Endodermal cell (in vitro differentiated cells): ENCODE results near the gene NEDD4L. TPM values are rescaled to one million over a fixed set of nuclear protein-coding genes. Genes with fewer than 3 reads are reported as not detected.

Experiments
- DNase-seq: peaks from one replicate; pipeline ENCODE4 v3.0.0-alpha.2; 2017
- H3K27ac ChIP-seq: 2 replicates; pipeline ENCODE4 v1.5.1; 2013; ENCODE audit warnings: mild to moderate bottlenecking, low read depth, low read length, moderate library complexity
- H3K27me3 ChIP-seq: 2 replicates; pipeline ENCODE4 v1.6.1; 2013; ENCODE audit warnings: mild to moderate bottlenecking, low read length, moderate library complexity; ENCODE audit not compliant: insufficient read depth, control insufficient read depth, poor library complexity, severe bottlenecking
- H3K36me3 ChIP-seq: 2 replicates; pipeline ENCODE4 v1.7.0; 2013; ENCODE audit warnings: mild to moderate bottlenecking, low read length, moderate library complexity; ENCODE audit not compliant: control insufficient read depth, insufficient read depth
- H3K4me1 ChIP-seq: one replicate; pipeline ENCODE4 v1.7.0; 2013; ENCODE audit warnings: low read length; ENCODE audit not compliant: control insufficient read depth, insufficient read depth
- H3K4me3 ChIP-seq: 2 replicates; pipeline ENCODE4 v1.5.1; 2013; ENCODE audit warnings: mild to moderate bottlenecking, low read length, moderate library complexity
- H3K9ac ChIP-seq: 2 replicates; pipeline ENCODE4 v1.6.1; 2013; ENCODE audit warnings: mild to moderate bottlenecking, low read length, moderate library complexity; ENCODE audit not compliant: poor library complexity, severe bottlenecking; ENCODE audit errors: extremely low read depth
- H3K9me3 ChIP-seq: 2 replicates; pipeline ENCODE4 v1.6.1; 2013; ENCODE audit warnings: mild to moderate bottlenecking, low read length, moderate library complexity; ENCODE audit not compliant: control insufficient read depth
- H3K27ac Mint-ChIP-seq: 2 replicates; pipeline ENCODE4 v1.8.0; 2020; ENCODE audit warnings: mixed read lengths
- H3K27me3 Mint-ChIP-seq: 2 replicates; pipeline ENCODE4 v1.8.0; 2021; ENCODE audit warnings: mild to moderate bottlenecking, mixed read lengths; ENCODE audit not compliant: insufficient read depth
- H3K36me3 Mint-ChIP-seq: 2 replicates; pipeline ENCODE4 v1.8.0; 2020; ENCODE audit warnings: low read depth, mixed read lengths
- H3K4me1 Mint-ChIP-seq: 2 replicates; pipeline ENCODE4 v1.8.0; 2020; ENCODE audit warnings: mixed read lengths
- H3K4me3 Mint-ChIP-seq: 2 replicates; pipeline ENCODE4 v1.8.0; 2020; ENCODE audit warnings: mild to moderate bottlenecking, moderate library complexity, mixed read lengths
- H3K9me3 Mint-ChIP-seq: 2 replicates; pipeline ENCODE4 v1.8.0; 2020; ENCODE audit warnings: mild to moderate bottlenecking, mixed read lengths
- CTCF ChIP-seq: fragments of 200-600 bp; sonication (generic); conservative IDR thresholded peaks from 2 replicates; pipeline ENCODE4 v1.5.0; 2021; ENCODE audit warnings: antibody characterized with exemption, mild to moderate bottlenecking
- WGBS, 2 experiments: methylation state at CpG; one replicate each; pipeline versions ENCODE4 v1.1.5 to v1.1.7; 2013; ENCODE audit warnings: missing lambda C conversion rate in 2 of 2, mixed read lengths in 1 of 2; ENCODE audit not compliant: insufficient coverage in 1 of 2, insufficient read length in 1 of 2; 5-methylcytosine and 5-hydroxymethylcytosine counted together
- total RNA-seq, 2 donors: library from RNA; stranded (reverse); fragmentation: NEBNext Ultra II Directional in 1 of 2; extraction: Animal tissue kit (Norgen Biotek cat#: 25700) in 1 of 2; gene quantifications; 2 replicates in 1 of 2; 3 replicates in 1 of 2; pipeline ENCODE4 v1.2.1, GENCODE V29; 2021

Gene NEDD4L
- total RNA-seq, 2 donors from 2014 or later, result 70.5 to 75.3 TPM

DNA sequence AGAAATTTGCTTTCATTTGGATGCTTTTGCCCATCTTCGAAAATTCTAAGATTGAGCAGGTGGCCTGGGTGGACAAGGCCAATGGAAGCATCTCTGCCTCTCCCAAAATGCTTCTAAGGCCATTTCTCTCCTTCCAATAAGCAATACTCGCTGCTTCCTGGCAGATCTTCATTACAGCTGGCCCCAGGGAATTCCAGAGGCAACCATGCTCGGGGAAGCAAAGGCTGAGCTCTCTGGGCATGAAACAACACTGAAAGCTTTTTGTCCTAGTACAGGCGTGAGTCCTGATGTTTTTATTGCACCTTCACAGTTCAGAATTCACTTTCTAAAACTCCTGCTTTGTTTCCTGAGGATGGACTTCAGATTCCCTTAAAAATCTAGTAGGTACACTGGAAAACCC lies 11.8 kb upstream of the NEDD4L start:
- no peak overlapping the region for H3K4me3 Mint-ChIP-seq
- Histone ChIP-seq H3K36me3 (no peaks in the 10 kb centered on the region), H3K9ac (no peak overlapping the region), H3K27me3 (no peaks in the 10 kb centered on the region), H3K4me1 (peaks cover 5% of the 10 kb centered on the region), H3K4me3 (no peak overlapping the region), H3K9me3 (no peaks in the 10 kb centered on the region), H3K27ac (no peak overlapping the region)
- no peaks in the 10 kb centered on the region for H3K36me3 Mint-ChIP-seq
- TF ChIP-seq CTCF, result no peak
- peaks cover 4% of the 10 kb centered on the region for H3K4me1 Mint-ChIP-seq
- H3K27ac Mint-ChIP-seq, result no peak overlapping the region
- H3K9me3 Mint-ChIP-seq, result no peaks in the 10 kb centered on the region
- 86 to 93% methylated on average over 4 of the region's 4 CpGs for WGBS, 2 experiments
- no peak for DNase-seq
- peaks cover 4% of the 10 kb centered on the region for H3K27me3 Mint-ChIP-seq

- WGBS, 2 experiments, result 98 to 100% methylated on average over 3 of the region's 3 CpGs
- Mint-ChIP-seq H3K4me3 (no peak overlapping the region), H3K9me3 (no peaks in the 10 kb centered on the region), H3K4me1 (peaks cover 4% of the 10 kb centered on the region), H3K27me3 (peaks cover 4% of the 10 kb centered on the region), H3K36me3 (no peaks in the 10 kb centered on the region), H3K27ac (no peak overlapping the region)
- H3K27me3 ChIP-seq, result no peaks in the 10 kb centered on the region
- H3K9ac ChIP-seq, result no peak overlapping the region
- TF ChIP-seq CTCF, result no peak
- no peaks in the 10 kb centered on the region for H3K9me3 ChIP-seq
- no peak overlapping the region for H3K4me3 ChIP-seq
- H3K36me3 ChIP-seq, result no peaks in the 10 kb centered on the region
- no peak overlapping the region for H3K27ac ChIP-seq
- no peaks in the 10 kb centered on the region for H3K4me1 ChIP-seq
- no peak for DNase-seq
Measured at GRCh38 chr18:58033216-58033615, 10.8 kb upstream of the NEDD4L start.

DNA sequence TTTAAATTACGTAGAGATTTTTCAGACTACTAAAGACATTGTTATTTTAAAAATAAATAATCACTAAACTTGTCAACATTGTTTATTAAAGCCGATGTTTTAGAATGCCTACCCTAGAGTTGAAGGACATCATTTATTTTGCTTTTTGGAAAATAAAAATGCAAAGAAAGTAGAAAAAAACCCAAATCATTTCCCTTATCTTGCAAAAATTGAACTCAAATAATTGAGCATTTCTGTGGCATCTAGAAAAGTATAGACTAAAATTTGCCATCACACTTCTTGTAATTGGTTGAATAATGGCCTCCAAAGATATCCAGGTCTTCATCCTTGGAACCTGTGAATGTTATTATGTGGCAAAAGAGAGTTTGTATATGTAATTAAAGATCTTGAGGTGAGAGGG lies 9.7 kb upstream of the NEDD4L start:
- no peak for TF ChIP-seq CTCF
- no peak overlapping the region for H3K27ac Mint-ChIP-seq
- 100% methylated on average over 1 of the region's 2 CpGs for WGBS, 2 experiments
- H3K4me1 Mint-ChIP-seq, result peaks cover 4% of the 10 kb centered on the region
- no peak overlapping the region for H3K4me3 ChIP-seq
- no peak overlapping the region for H3K27ac ChIP-seq
- H3K36me3 Mint-ChIP-seq, result no peaks in the 10 kb centered on the region
- H3K4me1 ChIP-seq, result no peaks in the 10 kb centered on the region
- H3K9ac ChIP-seq, result no peak overlapping the region
- H3K9me3 ChIP-seq, result no peaks in the 10 kb centered on the region
- no peak for DNase-seq
- no peaks in the 10 kb centered on the region for H3K36me3 ChIP-seq
- no peaks in the 10 kb centered on the region for H3K9me3 Mint-ChIP-seq
- peaks cover 4% of the 10 kb centered on the region for H3K27me3 Mint-ChIP-seq
- H3K27me3 ChIP-seq, result no peaks in the 10 kb centered on the region
- H3K4me3 Mint-ChIP-seq, result no peak overlapping the region
